BLaER1 treated with 17β-estradiol and CSF1 and Interleukin-3, amounts not matched to agents 10 nM and 100 nM (cell line): ENCODE measurements around the gene ARHGAP24.

ENCODE experiments used
- H3K27ac ChIP-seq, 11 experiments: shearing (Covaris generic); formaldehyde crosslinking; 2 replicates each; pipeline ENCODE4 v1.8.1; 2022
- H3K27me3 ChIP-seq, 11 experiments: shearing (Covaris generic); formaldehyde crosslinking; 2 replicates each; pipeline ENCODE4 v1.8.1; 2022
- H3K36me3 ChIP-seq, 11 experiments: shearing (Covaris generic); formaldehyde crosslinking; 2 replicates each; pipeline ENCODE4 v1.8.1; 2022
- H3K4me1 ChIP-seq, 10 experiments: shearing (Covaris generic); formaldehyde crosslinking; 2 replicates each; pipeline ENCODE4 v1.8.1; 2022
- H3K4me2 ChIP-seq, 11 experiments: shearing (Covaris generic); formaldehyde crosslinking; 2 replicates each; pipeline ENCODE4 v1.8.1; 2022
- H3K4me3 ChIP-seq, 10 experiments: shearing (Covaris generic); formaldehyde crosslinking; 2 replicates each; pipeline ENCODE4 v1.8.1; 2022
- H3K9ac ChIP-seq, 11 experiments: shearing (Covaris generic); formaldehyde crosslinking; 2 replicates each; pipeline ENCODE4 v1.8.1; 2022
- H3K9me3 ChIP-seq, 11 experiments: shearing (Covaris generic); formaldehyde crosslinking; replicated peaks in 1 of 11; 2 replicates each; pipeline ENCODE4 v1.8.1; 2022
- H4K20me1 ChIP-seq, 11 experiments: shearing (Covaris generic); formaldehyde crosslinking; 2 replicates each; pipeline ENCODE4 v1.8.1; 2022
- Cebpa-rat ChIP-seq, 11 experiments: shearing (Covaris generic); IDR thresholded peaks; 2 replicates each; pipeline ENCODE4 v1.8.1; 2022

The ARHGAP24 gene

DNA sequence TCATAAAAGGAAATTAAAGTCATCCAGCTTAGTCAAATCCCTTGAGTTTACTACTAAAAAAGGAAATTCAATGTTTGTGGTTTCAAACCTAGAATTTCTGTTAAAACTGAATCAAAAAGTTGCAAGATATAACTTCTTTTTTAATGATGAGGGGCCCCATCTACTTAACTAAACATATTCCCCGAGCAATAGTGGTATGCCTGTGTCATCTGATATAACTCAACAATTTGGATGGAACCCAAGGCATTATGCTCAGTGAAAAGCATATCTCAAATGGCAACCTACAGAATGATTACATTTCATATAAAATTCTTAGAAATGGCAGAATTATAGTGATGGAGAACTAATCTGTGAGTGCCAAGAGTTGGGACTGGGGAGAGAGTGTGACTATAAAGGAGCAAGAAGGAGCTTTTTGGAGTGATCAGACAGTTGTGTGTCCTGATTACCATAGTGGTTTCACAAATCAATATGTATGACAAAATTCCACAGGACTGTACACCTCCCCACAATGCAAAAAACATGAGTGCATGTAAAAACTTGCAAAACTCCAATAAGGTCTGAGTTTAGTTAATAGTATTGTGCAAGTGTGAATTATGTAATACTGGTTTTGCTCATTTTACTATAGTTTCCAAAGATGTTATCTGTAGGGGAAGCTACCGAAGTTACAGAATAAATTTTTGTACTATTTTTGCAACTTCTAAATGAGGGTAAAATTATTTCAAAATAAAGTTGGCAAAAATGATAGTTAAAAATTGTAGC, 323.2 kb downstream of the ARHGAP24 start:
- Histone ChIP-seq H3K27ac (no peak overlapping the region), H3K9me3 (peaks cover 5 to 11% (median 6%) of the 10 kb centered on the region in 11 experiments; a peak in 15 of 22 replicates), H4K20me1 (no peaks in the 10 kb centered on the region), H3K4me1 (peaks cover 0 to 9% (median 5%) of the 10 kb centered on the region in 10 experiments; a peak in 7 of 20 replicates), H3K4me2 (peak overlapping the region in 4 of 11 experiments; percentile 2 to 19 (median 6); a peak in 5 of 22 replicates), H3K9ac (no peak overlapping the region), H3K4me3 (no peak overlapping the region), H3K36me3 (no peaks in the 10 kb centered on the region), H3K27me3 (no peaks in the 10 kb centered on the region)
- no peak for TF ChIP-seq Cebpa-rat (IDR thresholded peaks at IDR 0.05)

DNA sequence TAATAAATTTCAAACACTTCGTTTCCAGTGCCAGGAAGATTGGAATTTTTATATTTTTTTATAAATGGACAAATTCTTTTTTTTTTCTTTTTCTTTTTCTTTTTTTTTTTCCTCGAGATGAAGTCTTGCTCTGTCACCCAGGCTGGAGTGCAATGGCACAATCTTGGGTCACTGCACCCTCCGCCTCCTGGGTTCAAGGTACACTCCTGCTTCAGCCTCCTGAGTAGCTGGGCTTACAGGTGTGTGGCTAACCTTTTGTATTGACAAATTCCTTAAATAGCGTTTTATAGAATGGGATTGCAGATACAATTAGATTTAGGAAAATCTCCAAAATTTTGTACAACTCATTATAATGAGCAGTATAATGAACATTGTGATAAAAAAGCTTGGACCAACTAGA, 328.9 kb downstream of the ARHGAP24 start:
- no peak for TF ChIP-seq Cebpa-rat (IDR thresholded peaks at IDR 0.05)

DNA sequence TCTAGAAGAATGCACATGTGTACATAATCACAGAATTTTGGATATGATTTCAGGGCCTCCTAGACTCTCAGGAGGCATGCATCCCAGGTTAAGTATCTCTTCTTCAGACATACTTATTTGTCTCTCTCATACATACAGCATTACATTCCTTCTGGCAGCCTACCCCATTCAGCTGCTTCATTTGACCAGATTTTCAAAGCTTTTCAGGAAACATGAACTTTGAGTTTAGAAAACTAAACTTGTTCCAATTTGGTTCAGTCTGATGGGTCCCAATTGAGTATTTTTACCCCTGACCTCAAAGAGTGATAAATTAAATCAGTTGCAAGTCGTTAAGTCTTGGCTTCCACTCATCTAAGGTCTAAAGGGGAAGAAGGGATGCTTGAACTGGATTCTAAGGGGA, 330.9 kb downstream of the ARHGAP24 start:
- TF ChIP-seq Cebpa-rat (IDR thresholded peaks at IDR 0.05) = no peak

More for the DNA sequence above, 328.9 kb downstream of the ARHGAP24 start:
- Histone ChIP-seq H3K9me3 (peaks cover 3 to 8% (median 4%) of the 10 kb centered on the region in 11 experiments; a peak in 15 of 22 replicates), H3K4me1 (peaks cover 0 to 4% (median 0%) of the 10 kb centered on the region in 10 experiments; a peak in 1 of 20 replicates), H3K9ac (no peak overlapping the region), H3K36me3 (no peaks in the 10 kb centered on the region), H3K4me3 (no peak overlapping the region), H4K20me1 (no peaks in the 10 kb centered on the region), H3K27ac (no peak overlapping the region), H3K4me2 (no peak overlapping the region), H3K27me3 (no peaks in the 10 kb centered on the region)

DNA sequence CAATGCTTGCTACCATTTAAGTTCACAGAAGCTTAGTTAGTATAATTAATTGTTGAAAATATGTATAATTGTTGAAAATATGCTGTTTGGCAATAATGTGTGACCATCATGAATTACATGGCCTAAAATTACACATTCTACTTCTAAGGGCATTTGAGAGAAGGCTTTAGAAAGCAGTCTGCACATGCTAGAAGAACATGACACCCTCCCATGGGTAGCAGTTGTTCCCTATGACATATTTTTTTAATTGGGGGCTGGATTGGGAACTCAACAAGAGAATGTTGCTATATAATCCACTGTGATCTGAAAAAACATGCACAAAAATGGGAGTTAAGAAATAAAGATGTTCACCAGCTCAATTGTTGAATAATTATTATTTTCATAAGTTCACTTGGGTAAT, 331.4 kb downstream of the ARHGAP24 start:
- no peaks in the 10 kb centered on the region for H3K4me1 ChIP-seq
- H3K4me2 ChIP-seq = no peak overlapping the region
- no peaks in the 10 kb centered on the region for H3K36me3 ChIP-seq
- H4K20me1 ChIP-seq = no peaks in the 10 kb centered on the region
- no peak overlapping the region for H3K4me3 ChIP-seq
- H3K27ac ChIP-seq = no peak overlapping the region
- H3K9me3 ChIP-seq = no peaks in the 10 kb centered on the region
- no peak overlapping the region for H3K9ac ChIP-seq
- no peaks in the 10 kb centered on the region for H3K27me3 ChIP-seq
- no peak for TF ChIP-seq Cebpa-rat (IDR thresholded peaks at IDR 0.05)

More for the DNA sequence above, 330.9 kb downstream of the ARHGAP24 start:
- Histone ChIP-seq H3K27ac (no peak overlapping the region), H3K9me3 (no peaks in the 10 kb centered on the region), H3K4me3 (no peak overlapping the region), H3K9ac (no peak overlapping the region), H3K27me3 (no peaks in the 10 kb centered on the region), H3K4me1 (no peaks in the 10 kb centered on the region), H3K4me2 (no peak overlapping the region), H3K36me3 (no peaks in the 10 kb centered on the region), H4K20me1 (no peaks in the 10 kb centered on the region)

DNA sequence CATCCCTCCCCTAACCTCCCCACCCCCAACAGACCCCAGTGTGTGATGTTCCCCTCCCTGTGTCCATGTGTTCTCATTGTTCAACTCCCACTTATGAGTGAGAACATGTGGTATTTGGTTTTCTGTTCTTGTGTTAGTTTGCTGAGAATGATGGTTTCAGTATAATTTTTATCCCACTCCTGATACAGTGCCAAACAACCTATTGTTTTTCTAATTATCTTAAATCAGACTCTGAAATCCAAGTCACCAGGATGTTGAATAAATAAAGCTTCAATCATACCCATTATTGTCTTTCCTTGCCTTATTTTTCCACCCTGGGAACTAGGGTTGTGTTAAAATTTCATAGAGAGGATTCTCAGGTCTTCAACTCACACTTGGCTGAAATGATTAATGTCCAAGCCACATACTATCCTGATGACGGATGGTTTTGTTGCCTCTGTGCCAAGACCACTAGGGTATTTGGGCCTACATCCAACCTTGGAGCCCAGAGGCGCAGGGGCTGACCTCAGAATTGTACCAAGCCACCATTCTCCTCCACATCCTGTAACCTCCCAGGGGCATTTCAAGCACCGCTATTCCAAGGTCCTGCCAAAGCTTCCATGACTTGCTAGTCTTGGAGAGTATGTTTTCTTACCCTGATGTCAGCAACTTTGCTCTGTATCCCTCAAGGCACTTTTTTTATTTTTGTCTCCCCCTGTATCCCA, 332.4 kb downstream of the ARHGAP24 start:
- Histone ChIP-seq H4K20me1 (no peaks in the 10 kb centered on the region), H3K4me2 (no peak overlapping the region), H3K9me3 (no peaks in the 10 kb centered on the region), H3K27me3 (no peaks in the 10 kb centered on the region), H3K4me1 (no peaks in the 10 kb centered on the region), H3K4me3 (no peak overlapping the region), H3K36me3 (no peaks in the 10 kb centered on the region), H3K9ac (no peak overlapping the region), H3K27ac (no peak overlapping the region)
- TF ChIP-seq Cebpa-rat (IDR thresholded peaks at IDR 0.05) = no peak

DNA sequence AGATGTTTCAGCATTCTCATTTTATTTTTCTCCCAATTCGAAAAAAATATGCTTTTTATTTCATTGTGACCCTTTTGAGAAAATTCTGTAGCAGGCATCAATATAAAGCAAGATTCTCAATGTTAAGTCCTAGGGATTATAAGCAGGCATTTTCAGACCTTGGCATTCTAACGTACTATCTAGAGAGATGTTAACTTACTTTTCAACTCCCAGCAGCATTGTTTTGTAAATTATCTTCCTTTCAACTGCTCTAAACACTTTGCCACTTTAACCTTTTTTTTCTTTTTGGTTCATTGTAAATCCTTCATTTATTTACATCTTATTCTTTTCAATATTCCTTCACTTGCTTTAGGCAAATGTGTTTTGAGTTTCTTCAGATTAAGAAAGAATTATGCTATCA, 333.2 kb downstream of the ARHGAP24 start:
- H3K9ac ChIP-seq = no peak overlapping the region
- no peak overlapping the region for H3K27ac ChIP-seq
- H3K4me3 ChIP-seq = no peak overlapping the region
- no peaks in the 10 kb centered on the region for H3K36me3 ChIP-seq
- no peaks in the 10 kb centered on the region for H3K9me3 ChIP-seq
- H3K4me2 ChIP-seq = no peak overlapping the region
- no peaks in the 10 kb centered on the region for H4K20me1 ChIP-seq
- H3K4me1 ChIP-seq = no peaks in the 10 kb centered on the region
- no peaks in the 10 kb centered on the region for H3K27me3 ChIP-seq
- TF ChIP-seq Cebpa-rat (IDR thresholded peaks at IDR 0.05) = no peak

DNA sequence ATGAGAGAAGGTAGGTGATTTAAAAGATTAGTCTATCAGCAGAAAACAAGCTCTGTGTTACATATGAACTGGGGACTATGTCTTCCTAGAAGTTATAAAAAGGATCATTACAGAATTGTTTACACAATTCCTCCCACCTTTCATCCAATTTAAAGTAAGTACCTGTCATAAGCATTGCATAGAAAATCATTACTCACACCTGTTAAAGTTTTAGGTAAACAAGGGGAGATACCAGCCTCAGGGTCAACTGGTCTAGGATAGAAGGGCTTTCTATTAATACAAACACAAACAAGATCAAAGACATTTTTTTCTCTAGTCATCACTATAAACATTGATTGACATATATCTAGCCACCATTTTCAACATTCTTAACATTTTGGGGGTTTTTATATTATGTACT, 333.9 kb downstream of the ARHGAP24 start:
- no peaks in the 10 kb centered on the region for H4K20me1 ChIP-seq
- H3K27me3 ChIP-seq = no peaks in the 10 kb centered on the region
- H3K4me1 ChIP-seq = no peaks in the 10 kb centered on the region
- no peak for TF ChIP-seq Cebpa-rat (IDR thresholded peaks at IDR 0.05)
- no peak overlapping the region for H3K27ac ChIP-seq
- no peak overlapping the region for H3K4me3 ChIP-seq
- no peaks in the 10 kb centered on the region for H3K36me3 ChIP-seq
- H3K9ac ChIP-seq = no peak overlapping the region
- no peak overlapping the region for H3K4me2 ChIP-seq
- H3K9me3 ChIP-seq = no peaks in the 10 kb centered on the region

DNA sequence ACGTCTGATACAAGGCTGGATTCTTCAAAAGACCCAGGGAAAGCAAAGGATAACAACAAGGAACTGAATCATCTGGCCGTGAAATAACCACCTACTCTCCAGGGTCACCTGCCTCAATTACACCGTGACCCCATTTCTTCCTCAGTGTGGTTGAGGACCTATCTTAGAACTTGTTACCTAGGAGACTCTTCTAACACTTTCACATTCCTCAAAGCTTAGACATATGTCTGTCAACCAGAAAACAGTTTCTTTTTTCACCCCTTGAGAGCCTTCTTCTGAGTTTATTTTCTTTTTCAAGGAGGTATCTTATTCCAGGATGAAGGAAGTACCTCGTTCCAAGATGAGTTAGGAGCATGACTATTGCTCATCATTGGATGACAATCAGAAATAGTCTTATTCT, 337.8 kb downstream of the ARHGAP24 start:
- H3K36me3 ChIP-seq = no peaks in the 10 kb centered on the region
- H3K27me3 ChIP-seq = no peaks in the 10 kb centered on the region
- H3K4me1 ChIP-seq = no peaks in the 10 kb centered on the region
- no peak overlapping the region for H3K9ac ChIP-seq
- H3K4me3 ChIP-seq = no peak overlapping the region
- no peaks in the 10 kb centered on the region for H4K20me1 ChIP-seq
- H3K4me2 ChIP-seq = no peak overlapping the region
- TF ChIP-seq Cebpa-rat (IDR thresholded peaks at IDR 0.05) = no peak
- no peak overlapping the region for H3K27ac ChIP-seq
- no peaks in the 10 kb centered on the region for H3K9me3 ChIP-seq

DNA sequence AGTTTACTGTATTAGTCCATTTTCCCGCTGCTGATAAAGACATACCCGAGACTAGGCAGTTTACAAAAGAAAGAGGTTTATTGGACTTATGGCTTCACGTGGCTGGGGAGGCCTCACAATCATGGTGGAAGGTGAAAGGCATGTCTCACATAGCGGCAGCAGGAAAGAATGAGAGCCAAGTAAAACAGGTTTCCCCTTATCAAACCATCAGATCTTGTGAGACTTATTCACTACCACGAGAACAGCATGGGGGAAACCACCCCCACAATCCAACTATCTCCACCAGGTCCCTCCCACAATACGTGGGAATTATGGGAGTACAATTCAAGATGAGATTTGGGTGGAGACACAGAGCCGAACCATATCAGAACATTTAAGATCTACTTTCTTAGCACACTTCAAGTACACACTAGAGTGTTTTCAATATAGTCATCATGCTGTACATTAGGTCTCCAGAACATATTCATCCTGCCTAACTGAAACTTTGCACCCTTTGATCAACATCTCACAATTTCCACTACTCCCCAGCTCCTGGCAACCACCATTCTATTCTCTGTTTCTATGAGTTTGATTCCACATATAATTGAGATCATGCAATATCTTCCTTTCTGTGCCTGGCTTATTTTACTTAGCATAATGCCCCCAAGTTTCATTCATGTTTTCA, 341.0 kb downstream of the ARHGAP24 start:
- H3K9me3 ChIP-seq = peaks cover 0 to 4% (median 0%) of the 10 kb centered on the region in 11 experiments; a peak in 3 of 22 replicates
- H3K27me3 ChIP-seq = no peaks in the 10 kb centered on the region
- H3K9ac ChIP-seq = no peak overlapping the region
- H3K4me2 ChIP-seq = no peak overlapping the region
- no peak for TF ChIP-seq Cebpa-rat (IDR thresholded peaks at IDR 0.05)
- no peaks in the 10 kb centered on the region for H4K20me1 ChIP-seq
- no peak overlapping the region for H3K4me3 ChIP-seq
- no peaks in the 10 kb centered on the region for H3K36me3 ChIP-seq
- H3K27ac ChIP-seq = no peak overlapping the region
- H3K4me1 ChIP-seq = no peaks in the 10 kb centered on the region
